Chondrocyte (in vitro differentiated cells): ENCODE measurements around the gene TMEM63C. TPM values are rescaled to one million over a fixed set of nuclear protein-coding genes. Genes with fewer than 3 reads are reported as not detected.
A peak's percentile ranks its signal among the peaks of the same experiment; 100 is the strongest.

Source experiments
- DNase-seq: peaks from one replicate; pipeline ENCODE4 v3.0.0; 2021; ENCODE audit warnings: mixed read lengths, low spot score
- H3K27ac Mint-ChIP-seq: one replicate; pipeline ENCODE4 v1.8.0; 2021; ENCODE audit warnings: mild to moderate bottlenecking, moderate library complexity, mixed read lengths; ENCODE audit not compliant: unreplicated experiment
- H3K27me3 Mint-ChIP-seq: 2 replicates; pipeline ENCODE4 v1.8.0; 2021; ENCODE audit warnings: low read depth, mixed read lengths
- H3K36me3 Mint-ChIP-seq: 2 replicates; pipeline ENCODE4 v1.8.0; 2021; ENCODE audit warnings: low read depth, mixed read lengths
- H3K4me1 Mint-ChIP-seq: 2 replicates; pipeline ENCODE4 v1.8.0; 2021; ENCODE audit warnings: low read depth, mild to moderate bottlenecking, mixed read lengths
- H3K4me3 Mint-ChIP-seq: one replicate; pipeline ENCODE4 v1.8.0; 2021; ENCODE audit warnings: mild to moderate bottlenecking, moderate library complexity, mixed read lengths; ENCODE audit not compliant: unreplicated experiment
- H3K9me3 Mint-ChIP-seq: 2 replicates; pipeline ENCODE4 v1.8.0; 2021; ENCODE audit warnings: low read depth, mixed read lengths
- total RNA-seq: library from RNA; stranded (reverse); gene quantifications from 3 replicates; pipeline ENCODE4 v1.2.1, GENCODE V29; 2021
- TF ChIP-seq, protein P1 (sequence below): fragments of 200-600 bp; sonication (generic); IDR thresholded peaks from 2 replicates; pipeline ENCODE4 v1.5.0; 2021; ENCODE audit warnings: antibody characterized with exemption, mild to moderate bottlenecking, moderate library complexity

Gene TMEM63C
- total RNA-seq, 1 donor from 2014 or later: 10.3 TPM

- peak; percentile 79 for DNase-seq
- Mint-ChIP-seq H3K36me3 (peaks cover 9% of the 10 kb centered on the region), H3K9me3 (no peaks in the 10 kb centered on the region), H3K4me1 (no peaks in the 10 kb centered on the region), H3K4me3 (no peak overlapping the region), H3K27ac (no peak overlapping the region), H3K27me3 (peaks cover 21% of the 10 kb centered on the region)
- TF ChIP-seq, protein P1, sequence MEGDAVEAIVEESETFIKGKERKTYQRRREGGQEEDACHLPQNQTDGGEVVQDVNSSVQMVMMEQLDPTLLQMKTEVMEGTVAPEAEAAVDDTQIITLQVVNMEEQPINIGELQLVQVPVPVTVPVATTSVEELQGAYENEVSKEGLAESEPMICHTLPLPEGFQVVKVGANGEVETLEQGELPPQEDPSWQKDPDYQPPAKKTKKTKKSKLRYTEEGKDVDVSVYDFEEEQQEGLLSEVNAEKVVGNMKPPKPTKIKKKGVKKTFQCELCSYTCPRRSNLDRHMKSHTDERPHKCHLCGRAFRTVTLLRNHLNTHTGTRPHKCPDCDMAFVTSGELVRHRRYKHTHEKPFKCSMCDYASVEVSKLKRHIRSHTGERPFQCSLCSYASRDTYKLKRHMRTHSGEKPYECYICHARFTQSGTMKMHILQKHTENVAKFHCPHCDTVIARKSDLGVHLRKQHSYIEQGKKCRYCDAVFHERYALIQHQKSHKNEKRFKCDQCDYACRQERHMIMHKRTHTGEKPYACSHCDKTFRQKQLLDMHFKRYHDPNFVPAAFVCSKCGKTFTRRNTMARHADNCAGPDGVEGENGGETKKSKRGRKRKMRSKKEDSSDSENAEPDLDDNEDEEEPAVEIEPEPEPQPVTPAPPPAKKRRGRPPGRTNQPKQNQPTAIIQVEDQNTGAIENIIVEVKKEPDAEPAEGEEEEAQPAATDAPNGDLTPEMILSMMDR: no peak
Measured at GRCh38 chr14:77199590-77199989, 18.0 kb downstream of the TMEM63C start.

- TF ChIP-seq, protein P1: no peak
- H3K27ac Mint-ChIP-seq: no peak overlapping the region
- no peaks in the 10 kb centered on the region for H3K4me1 Mint-ChIP-seq
- H3K4me3 Mint-ChIP-seq: no peak overlapping the region
- peaks cover 9% of the 10 kb centered on the region for H3K36me3 Mint-ChIP-seq
- H3K27me3 Mint-ChIP-seq: peaks cover 20% of the 10 kb centered on the region
- peak; percentile 65 for DNase-seq
- no peaks in the 10 kb centered on the region for H3K9me3 Mint-ChIP-seq
Measured at GRCh38 chr14:77200406-77200985, 18.9 kb downstream of the TMEM63C start.

- no peak overlapping the region for H3K4me3 Mint-ChIP-seq
- TF ChIP-seq, protein P1: no peak
- peaks cover 9% of the 10 kb centered on the region for H3K36me3 Mint-ChIP-seq
- no peak for DNase-seq
- no peaks in the 10 kb centered on the region for H3K4me1 Mint-ChIP-seq
- H3K9me3 Mint-ChIP-seq: no peaks in the 10 kb centered on the region
- H3K27ac Mint-ChIP-seq: no peak overlapping the region
- peaks cover 20% of the 10 kb centered on the region for H3K27me3 Mint-ChIP-seq
Measured at GRCh38 chr14:77201696-77202095, 20.1 kb downstream of the TMEM63C start.

DNA sequence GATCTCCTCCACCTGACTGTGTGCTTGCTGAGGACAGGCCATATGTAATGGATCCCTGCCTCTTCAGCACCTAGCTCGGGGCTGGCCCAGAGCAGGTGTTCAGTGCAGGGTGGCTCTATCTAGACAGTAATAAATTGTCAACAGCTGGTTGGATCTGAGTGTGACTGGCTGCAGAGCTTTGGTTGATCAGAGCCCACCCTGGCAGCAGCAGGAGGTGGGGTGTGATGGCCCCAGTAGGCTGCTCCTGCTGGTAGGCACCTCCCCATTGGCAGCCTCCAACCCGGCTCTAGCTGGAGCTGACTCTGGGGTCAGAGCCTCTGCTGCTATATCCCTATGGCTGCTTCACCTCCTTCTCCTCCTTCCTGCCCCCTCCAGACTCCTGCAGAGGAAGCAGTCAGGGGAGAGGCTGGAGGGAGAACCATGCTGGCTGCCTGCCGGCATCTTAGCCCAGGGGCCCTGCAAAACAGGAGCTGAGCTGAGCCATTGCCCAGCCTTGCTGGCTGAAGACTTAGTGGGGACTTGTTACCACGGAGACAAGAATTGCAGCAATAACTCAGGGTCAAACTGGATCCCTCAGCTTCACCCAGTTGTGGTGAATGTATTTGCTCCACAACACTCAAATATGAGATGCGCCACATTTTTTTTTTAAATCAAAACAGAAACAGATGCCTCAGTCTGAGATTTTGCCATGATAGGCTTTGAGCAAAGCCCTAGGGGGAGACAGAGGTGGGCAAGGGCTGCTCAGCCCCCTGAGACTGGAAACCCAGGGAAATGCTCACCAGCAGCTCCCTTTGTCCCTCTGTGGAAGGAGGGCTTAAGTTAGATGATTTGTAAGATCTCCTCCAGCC, 22.2 kb downstream of the TMEM63C start:
- Mint-ChIP-seq H3K27ac (no peak overlapping the region), H3K9me3 (no peaks in the 10 kb centered on the region)
- DNase-seq: no peak

DNA sequence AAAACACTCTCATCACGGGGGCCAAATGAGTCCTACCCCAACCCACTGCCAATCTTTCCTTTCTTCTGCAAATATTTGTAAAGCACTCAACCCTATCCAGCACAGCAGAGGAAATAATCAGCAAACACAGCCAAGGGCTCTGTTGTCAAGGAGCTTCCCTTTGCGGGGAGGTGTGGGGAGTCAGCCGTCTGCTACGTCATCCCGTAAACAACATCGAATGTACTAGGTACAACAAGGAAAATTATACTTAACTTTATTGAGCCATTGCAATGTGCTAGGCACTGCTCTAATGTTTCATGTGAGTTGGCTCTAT, 22.8 kb downstream of the TMEM63C start:
- Mint-ChIP-seq H3K9me3 (no peaks in the 10 kb centered on the region), H3K4me1 (no peaks in the 10 kb centered on the region), H3K36me3 (peaks cover 6% of the 10 kb centered on the region), H3K27ac (no peak overlapping the region), H3K27me3 (peaks cover 15% of the 10 kb centered on the region), H3K4me3 (no peak overlapping the region)
- TF ChIP-seq, protein P1: no peak
- no peak for DNase-seq

More for the DNA sequence above, 22.2 kb downstream of the TMEM63C start:
- Mint-ChIP-seq H3K4me3 (no peak overlapping the region), H3K36me3 (peaks cover 6% of the 10 kb centered on the region), H3K27me3 (peaks cover 15% of the 10 kb centered on the region), H3K4me1 (no peaks in the 10 kb centered on the region)
- TF ChIP-seq, protein P1: no peak
